ENCODE results near the gene PDE2A.

Gene PDE2A

GRCh38 chr11:72673943-72674828, at the start of gene PDE2A:
TSS of gene PDE2A (minus strand) at chr11:72674422. CDS start at chr11:72674207, 215 bp downstream.
- DNase-seq, result peak in 31 of 56 donors; percentile 14 to 72 (median 33)

- no peak for DNase-seq
These were observed 49.3 kb upstream of the PDE2A start for GRCh38 chr11:72723508-72723907.

GRCh38 chr11:72722050-72722748, 48.0 kb upstream of the PDE2A start:
- peak in 55 of 56 donors; percentile 27 to 90 (median 75) for DNase-seq

- no peak for DNase-seq
These were observed 47.4 kb upstream of the PDE2A start for GRCh38 chr11:72721689-72722049.

- no peak for DNase-seq
These were observed 47.1 kb upstream of the PDE2A start for GRCh38 chr11:72721276-72721675.

- no peak for DNase-seq
These were observed 46.6 kb upstream of the PDE2A start for GRCh38 chr11:72720784-72721183.

- DNase-seq, result peak in 4 of 56 donors; percentile 14 to 49 (median 22)
These were observed 45.8 kb upstream of the PDE2A start for GRCh38 chr11:72720047-72720446.

- DNase-seq, result no peak
These were observed 45.3 kb upstream of the PDE2A start for GRCh38 chr11:72719551-72719950.

GRCh38 chr11:72719144-72719543, 44.9 kb upstream of the PDE2A start:
- no peak for DNase-seq

GRCh38 chr11:72718101-72718501, 43.9 kb upstream of the PDE2A start:
- DNase-seq, result peak in 2 of 56 donors; percentile 5 to 11

GRCh38 chr11:72716788-72717435, 42.7 kb upstream of the PDE2A start:
- DNase-seq, result no peak

- peak in 7 of 56 donors; percentile 5 to 53 (median 25) for DNase-seq
These were observed 42.1 kb upstream of the PDE2A start for GRCh38 chr11:72716290-72716689.

GRCh38 chr11:72712841-72713240, 38.6 kb upstream of the PDE2A start:
- no peak for DNase-seq

- peak in 37 of 56 donors; percentile 7 to 72 (median 37) for DNase-seq
These were observed 38.0 kb upstream of the PDE2A start for GRCh38 chr11:72712168-72712751.

- DNase-seq, result no peak
These were observed 36.9 kb upstream of the PDE2A start for GRCh38 chr11:72711141-72711540.

- DNase-seq, result no peak
These were observed 36.1 kb upstream of the PDE2A start for GRCh38 chr11:72710278-72710677.

- DNase-seq, result no peak
These were observed 35.4 kb upstream of the PDE2A start for GRCh38 chr11:72709478-72710238.

GRCh38 chr11:72707032-72707431, 32.8 kb upstream of the PDE2A start:
- no peak for DNase-seq

GRCh38 chr11:72706579-72706978, 32.4 kb upstream of the PDE2A start:
- DNase-seq, result no peak

GRCh38 chr11:72705442-72706365, 31.5 kb upstream of the PDE2A start:
- DNase-seq, result no peak
